ENCODE data around the gene ITGB3BP.

ITGB3BP gene

DNA sequence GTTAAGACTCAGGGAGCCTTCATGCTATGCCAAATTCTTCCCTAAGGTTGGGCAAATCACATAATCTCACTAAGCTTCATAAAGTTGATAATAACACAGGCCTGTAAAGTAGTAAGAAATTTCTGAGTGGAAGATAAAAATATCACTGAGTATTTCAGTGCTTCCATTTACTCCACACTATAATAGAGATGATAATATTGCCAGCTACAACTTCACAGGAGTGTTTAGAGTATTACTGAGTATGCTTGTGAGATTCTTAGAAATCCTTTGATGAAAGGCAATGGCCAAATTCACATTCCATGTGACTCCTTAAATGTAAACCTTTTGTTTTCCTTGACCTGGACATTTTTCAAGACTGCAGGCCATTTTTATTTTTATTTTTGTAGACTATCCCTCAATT, 10.4 kb downstream of the ITGB3BP start:
- Histone ChIP-seq H3K36me3 (ENCODE audit: control insufficient read depth, insufficient read depth, low read length) (peaks cover 8% of the 10 kb centered on the region), H3K27ac (ENCODE audit: insufficient read depth, low read length, poor library complexity, severe bottlenecking) (no peak overlapping the region), H3K9me3 (ENCODE audit: control insufficient read depth, low read length) (no peaks in the 10 kb centered on the region), H3K4me1 (ENCODE audit: control insufficient read depth, insufficient read depth, low read length, poor library complexity, severe bottlenecking) (no peaks in the 10 kb centered on the region), H3K4me3 (ENCODE audit: insufficient read depth, low read depth, low read length, poor library complexity, severe bottlenecking) (no peak overlapping the region), H3K27me3 (replicated peaks; ENCODE audit: control insufficient read depth, insufficient read depth, low read length, poor library complexity, severe bottlenecking) (no peaks in the 10 kb centered on the region)
- no peak for DNase-seq

DNA sequence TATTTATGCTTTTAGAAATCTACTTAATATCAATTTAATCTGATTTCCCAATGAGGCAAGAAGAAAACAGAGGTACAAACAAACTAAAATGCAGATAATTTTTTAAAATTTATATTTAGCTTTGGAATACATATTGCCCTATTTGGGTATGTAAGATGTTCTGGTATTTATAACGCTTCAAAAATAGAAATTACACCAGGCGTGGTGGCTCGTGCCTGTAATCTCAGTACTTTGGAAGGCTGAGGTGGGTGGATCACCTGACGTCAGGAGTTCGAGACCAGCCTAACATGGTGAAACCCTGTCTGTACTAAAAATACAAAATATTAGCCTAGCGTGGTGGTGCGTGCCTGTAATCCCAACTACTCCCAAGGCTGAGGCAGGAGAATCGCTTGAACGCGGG, 13.3 kb downstream of the ITGB3BP start:
- H3K27ac ChIP-seq (ENCODE audit: insufficient read depth, low read length, poor library complexity, severe bottlenecking) = no peak overlapping the region
- H3K27me3 ChIP-seq (replicated peaks; ENCODE audit: control insufficient read depth, insufficient read depth, low read length, poor library complexity, severe bottlenecking) = no peaks in the 10 kb centered on the region
- H3K9me3 ChIP-seq (ENCODE audit: control insufficient read depth, low read length) = no peaks in the 10 kb centered on the region
- DNase-seq = no peak
- H3K36me3 ChIP-seq (ENCODE audit: control insufficient read depth, insufficient read depth, low read length) = peaks cover 8% of the 10 kb centered on the region
- H3K4me1 ChIP-seq (ENCODE audit: control insufficient read depth, insufficient read depth, low read length, poor library complexity, severe bottlenecking) = no peaks in the 10 kb centered on the region
- no peak overlapping the region for H3K4me3 ChIP-seq (ENCODE audit: insufficient read depth, low read depth, low read length, poor library complexity, severe bottlenecking)

DNA sequence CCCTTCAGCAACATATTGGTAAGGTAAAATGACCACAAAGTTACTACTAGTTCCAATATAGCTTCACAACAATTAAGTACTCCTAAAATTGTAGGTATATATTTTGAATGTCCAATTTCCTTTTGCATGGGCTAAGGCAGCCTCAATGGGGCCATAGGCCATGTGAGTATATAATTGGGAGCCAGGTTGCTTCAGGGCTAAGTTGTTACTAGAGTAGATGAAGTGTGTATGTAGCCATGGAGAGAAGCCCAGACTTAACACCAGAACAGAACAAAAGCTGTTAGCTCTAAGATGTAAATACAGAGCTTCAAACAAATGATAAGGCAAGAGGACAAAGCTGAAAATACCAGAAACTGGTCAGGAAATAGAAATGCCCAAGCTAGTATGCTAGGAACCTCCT, 16.2 kb downstream of the ITGB3BP start:
- Histone ChIP-seq H3K36me3 (ENCODE audit: control insufficient read depth, insufficient read depth, low read length) (peaks cover 8% of the 10 kb centered on the region), H3K9me3 (ENCODE audit: control insufficient read depth, low read length) (no peaks in the 10 kb centered on the region), H3K27me3 (replicated peaks; ENCODE audit: control insufficient read depth, insufficient read depth, low read length, poor library complexity, severe bottlenecking) (no peaks in the 10 kb centered on the region), H3K4me3 (ENCODE audit: insufficient read depth, low read depth, low read length, poor library complexity, severe bottlenecking) (no peak overlapping the region), H3K27ac (ENCODE audit: insufficient read depth, low read length, poor library complexity, severe bottlenecking) (no peak overlapping the region), H3K4me1 (ENCODE audit: control insufficient read depth, insufficient read depth, low read length, poor library complexity, severe bottlenecking) (no peaks in the 10 kb centered on the region)
- DNase-seq = no peak

DNA sequence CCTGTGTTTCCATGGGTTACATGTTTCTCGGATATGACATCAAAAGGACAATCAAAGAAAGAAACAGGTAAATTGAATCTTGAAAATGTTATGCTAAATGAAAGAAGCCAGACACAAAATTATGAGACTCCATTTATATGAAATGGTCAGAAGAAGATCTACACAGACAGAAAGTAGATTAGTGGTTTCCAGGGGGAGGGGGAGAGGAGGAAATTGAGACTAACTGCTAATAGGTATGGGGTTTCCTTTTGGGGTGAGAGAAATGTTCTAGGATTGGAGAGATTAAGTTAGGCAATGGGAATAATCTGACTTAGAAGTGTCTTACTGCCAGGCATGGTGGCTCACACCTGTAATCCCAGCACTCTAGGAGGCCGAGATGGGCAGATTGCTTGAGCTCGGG, 21.8 kb downstream of the ITGB3BP start:
- H3K4me1 ChIP-seq (ENCODE audit: control insufficient read depth, insufficient read depth, low read length, poor library complexity, severe bottlenecking) = no peaks in the 10 kb centered on the region
- no peaks in the 10 kb centered on the region for H3K27me3 ChIP-seq (replicated peaks; ENCODE audit: control insufficient read depth, insufficient read depth, low read length, poor library complexity, severe bottlenecking)

DNA sequence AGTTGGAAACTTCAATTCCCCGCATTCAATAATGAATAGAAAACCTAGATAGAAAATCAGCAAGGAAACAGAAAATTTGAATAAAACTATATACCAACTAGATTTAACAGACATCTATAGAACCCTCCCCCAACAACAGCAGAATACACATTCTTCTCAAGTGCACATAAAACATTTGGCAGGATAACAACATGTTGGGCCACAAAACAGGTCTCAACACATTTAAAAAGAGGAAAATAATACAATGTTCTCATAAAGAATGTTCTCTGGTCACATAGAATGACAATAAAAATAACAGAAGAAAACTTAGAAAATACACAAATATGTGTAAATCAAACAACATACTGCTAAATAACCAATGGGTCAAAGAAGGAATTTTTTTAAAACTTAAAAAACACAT, 24.9 kb downstream of the ITGB3BP start:
- Histone ChIP-seq H3K27me3 (replicated peaks; ENCODE audit: control insufficient read depth, insufficient read depth, low read length, poor library complexity, severe bottlenecking) (no peaks in the 10 kb centered on the region), H3K4me1 (ENCODE audit: control insufficient read depth, insufficient read depth, low read length, poor library complexity, severe bottlenecking) (no peaks in the 10 kb centered on the region), H3K9me3 (ENCODE audit: control insufficient read depth, low read length) (no peaks in the 10 kb centered on the region), H3K4me3 (ENCODE audit: insufficient read depth, low read depth, low read length, poor library complexity, severe bottlenecking) (no peak overlapping the region), H3K36me3 (ENCODE audit: control insufficient read depth, insufficient read depth, low read length) (no peaks in the 10 kb centered on the region), H3K27ac (ENCODE audit: insufficient read depth, low read length, poor library complexity, severe bottlenecking) (no peak overlapping the region)
- DNase-seq = no peak

More for the DNA sequence above, 21.8 kb downstream of the ITGB3BP start:
- no peak overlapping the region for H3K4me3 ChIP-seq (ENCODE audit: insufficient read depth, low read depth, low read length, poor library complexity, severe bottlenecking)
- no peaks in the 10 kb centered on the region for H3K9me3 ChIP-seq (ENCODE audit: control insufficient read depth, low read length)
- no peaks in the 10 kb centered on the region for H3K36me3 ChIP-seq (ENCODE audit: control insufficient read depth, insufficient read depth, low read length)
- H3K27ac ChIP-seq (ENCODE audit: insufficient read depth, low read length, poor library complexity, severe bottlenecking) = no peak overlapping the region
- no peak for DNase-seq

DNA sequence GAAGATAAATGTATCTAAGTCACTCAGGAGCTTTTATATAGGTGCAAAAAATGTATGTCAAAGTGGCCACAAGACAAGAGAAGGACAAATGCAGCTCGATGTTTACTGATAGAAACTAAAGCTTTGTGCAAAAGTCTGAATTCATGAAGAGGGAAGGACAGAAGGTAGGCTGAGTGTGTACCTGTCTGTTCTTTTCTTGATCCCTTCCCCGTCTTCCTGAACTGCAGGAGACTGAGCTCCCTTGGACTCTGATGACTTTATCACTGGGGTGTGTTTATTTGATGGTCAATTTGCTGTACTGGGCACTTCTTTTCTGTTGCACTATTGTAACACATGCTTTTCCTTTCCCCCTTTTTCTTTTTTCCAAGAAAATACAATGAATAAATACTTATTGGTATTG, 25.4 kb downstream of the ITGB3BP start:
- no peak for DNase-seq
- Histone ChIP-seq H3K27me3 (replicated peaks; ENCODE audit: control insufficient read depth, insufficient read depth, low read length, poor library complexity, severe bottlenecking) (no peaks in the 10 kb centered on the region), H3K4me1 (ENCODE audit: control insufficient read depth, insufficient read depth, low read length, poor library complexity, severe bottlenecking) (no peaks in the 10 kb centered on the region)

DNA sequence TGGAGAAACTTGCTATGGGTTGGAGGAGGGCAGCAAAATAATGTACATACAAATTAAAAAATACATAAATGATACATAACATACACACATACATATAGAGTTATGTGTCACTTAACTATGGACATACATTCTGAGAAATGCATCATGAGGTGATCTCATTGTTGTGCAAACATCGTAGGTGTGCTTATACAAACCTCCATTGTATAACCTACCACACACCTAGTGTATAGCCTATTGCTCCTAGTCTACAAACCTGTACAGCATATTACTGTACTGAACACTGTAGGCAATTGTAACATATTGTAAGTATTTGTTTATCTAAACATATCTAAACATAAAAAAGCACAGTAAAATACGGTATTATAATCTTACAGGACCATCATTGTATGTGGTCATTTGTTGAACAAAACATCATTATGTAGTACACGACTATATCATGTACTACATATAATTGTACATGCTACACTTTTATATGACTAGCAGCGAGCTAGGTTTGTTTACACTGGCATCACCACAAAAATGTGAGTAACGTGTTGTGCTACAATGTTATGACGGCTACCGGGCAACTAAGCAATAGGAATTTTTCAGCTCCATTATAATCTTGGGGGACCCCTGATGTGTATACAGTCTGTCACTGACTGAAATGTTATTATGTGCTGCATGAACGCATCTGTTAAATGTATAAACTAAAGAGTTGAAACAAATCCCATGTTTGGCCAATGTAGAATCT, 35.5 kb downstream of the ITGB3BP start:
- DNase-seq = no peak
- H3K4me1 ChIP-seq (ENCODE audit: control insufficient read depth, insufficient read depth, low read length, poor library complexity, severe bottlenecking) = no peaks in the 10 kb centered on the region
- no peaks in the 10 kb centered on the region for H3K27me3 ChIP-seq (replicated peaks; ENCODE audit: control insufficient read depth, insufficient read depth, low read length, poor library complexity, severe bottlenecking)
- H3K9me3 ChIP-seq (ENCODE audit: control insufficient read depth, low read length) = no peaks in the 10 kb centered on the region
- H3K36me3 ChIP-seq (ENCODE audit: control insufficient read depth, insufficient read depth, low read length) = no peaks in the 10 kb centered on the region
- no peak overlapping the region for H3K27ac ChIP-seq (ENCODE audit: insufficient read depth, low read length, poor library complexity, severe bottlenecking)
- no peak overlapping the region for H3K4me3 ChIP-seq (ENCODE audit: insufficient read depth, low read depth, low read length, poor library complexity, severe bottlenecking)

More for the DNA sequence above, 25.4 kb downstream of the ITGB3BP start:
- H3K27ac ChIP-seq (ENCODE audit: insufficient read depth, low read length, poor library complexity, severe bottlenecking) = no peak overlapping the region
- H3K4me3 ChIP-seq (ENCODE audit: insufficient read depth, low read depth, low read length, poor library complexity, severe bottlenecking) = no peak overlapping the region
- H3K36me3 ChIP-seq (ENCODE audit: control insufficient read depth, insufficient read depth, low read length) = no peaks in the 10 kb centered on the region
- H3K9me3 ChIP-seq (ENCODE audit: control insufficient read depth, low read length) = no peaks in the 10 kb centered on the region

DNA sequence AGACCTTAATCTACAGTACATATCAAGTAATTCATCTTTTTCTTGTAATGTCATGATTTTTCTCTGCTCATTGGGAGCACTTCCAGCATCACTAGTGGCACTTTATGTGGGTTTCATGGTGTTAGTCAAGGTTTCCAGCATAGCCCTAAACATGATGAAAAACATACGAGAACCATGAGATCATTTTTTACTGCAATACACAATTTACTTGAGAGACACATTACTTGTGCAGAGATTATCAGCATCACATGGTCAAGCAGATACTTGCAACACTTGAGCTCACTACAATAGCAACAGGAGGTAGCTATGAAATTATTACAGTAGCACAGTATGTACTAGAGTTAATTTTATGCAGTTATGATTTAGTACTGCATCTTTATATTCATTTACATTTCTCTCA, 36.4 kb downstream of the ITGB3BP start:
- Histone ChIP-seq H3K4me1 (ENCODE audit: control insufficient read depth, insufficient read depth, low read length, poor library complexity, severe bottlenecking) (no peaks in the 10 kb centered on the region), H3K9me3 (ENCODE audit: control insufficient read depth, low read length) (no peaks in the 10 kb centered on the region), H3K36me3 (ENCODE audit: control insufficient read depth, insufficient read depth, low read length) (no peaks in the 10 kb centered on the region), H3K27me3 (replicated peaks; ENCODE audit: control insufficient read depth, insufficient read depth, low read length, poor library complexity, severe bottlenecking) (no peaks in the 10 kb centered on the region), H3K27ac (ENCODE audit: insufficient read depth, low read length, poor library complexity, severe bottlenecking) (no peak overlapping the region), H3K4me3 (ENCODE audit: insufficient read depth, low read depth, low read length, poor library complexity, severe bottlenecking) (no peak overlapping the region)
- no peak for DNase-seq

DNA sequence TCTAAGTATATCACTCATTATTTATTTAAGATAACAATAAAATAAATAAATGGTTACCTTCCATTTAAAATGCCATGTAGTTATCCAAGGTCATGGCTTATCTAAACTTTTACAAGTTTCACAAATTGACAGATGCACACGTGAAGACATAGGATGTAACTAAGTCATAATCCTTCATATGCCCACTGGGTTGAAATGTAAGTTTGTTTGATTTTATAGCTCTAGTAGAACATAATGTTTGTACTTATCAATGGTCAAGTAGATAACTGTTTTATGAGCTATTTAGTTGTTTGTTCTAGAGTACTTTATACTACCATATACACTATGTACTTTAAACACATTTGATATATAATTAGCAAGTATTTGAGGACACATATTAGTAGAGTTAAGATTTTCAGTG, 43.0 kb downstream of the ITGB3BP start:
- no peak overlapping the region for H3K27ac ChIP-seq (ENCODE audit: insufficient read depth, low read length, poor library complexity, severe bottlenecking)
- H3K4me3 ChIP-seq (ENCODE audit: insufficient read depth, low read depth, low read length, poor library complexity, severe bottlenecking) = no peak overlapping the region
- no peaks in the 10 kb centered on the region for H3K36me3 ChIP-seq (ENCODE audit: control insufficient read depth, insufficient read depth, low read length)
- no peak for DNase-seq
- H3K9me3 ChIP-seq (ENCODE audit: control insufficient read depth, low read length) = no peaks in the 10 kb centered on the region
- H3K4me1 ChIP-seq (ENCODE audit: control insufficient read depth, insufficient read depth, low read length, poor library complexity, severe bottlenecking) = no peaks in the 10 kb centered on the region
- no peaks in the 10 kb centered on the region for H3K27me3 ChIP-seq (replicated peaks; ENCODE audit: control insufficient read depth, insufficient read depth, low read length, poor library complexity, severe bottlenecking)

DNA sequence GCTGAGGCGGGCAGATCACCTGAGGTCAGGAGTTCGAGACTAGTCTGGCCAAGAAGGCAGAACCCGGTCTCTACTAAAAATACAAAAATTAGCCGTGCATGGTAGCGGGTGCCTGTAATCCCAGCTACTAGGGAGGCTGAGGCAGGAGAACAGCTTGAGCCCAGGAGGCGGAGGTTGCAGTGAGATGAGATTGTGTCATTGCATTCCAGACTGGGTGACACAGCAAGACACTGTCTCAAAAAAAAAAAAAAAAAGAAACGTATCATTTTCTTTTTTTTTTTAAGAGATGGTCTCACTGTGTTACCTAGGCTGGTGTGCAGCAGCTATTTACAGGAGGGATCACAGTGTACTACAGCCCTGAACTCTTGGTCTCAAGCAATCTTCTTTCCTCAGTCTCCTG, 47.3 kb downstream of the ITGB3BP start:
- H3K36me3 ChIP-seq (ENCODE audit: control insufficient read depth, insufficient read depth, low read length) = no peaks in the 10 kb centered on the region
- no peak for DNase-seq
- H3K27me3 ChIP-seq (replicated peaks; ENCODE audit: control insufficient read depth, insufficient read depth, low read length, poor library complexity, severe bottlenecking) = no peaks in the 10 kb centered on the region
- no peak overlapping the region for H3K27ac ChIP-seq (ENCODE audit: insufficient read depth, low read length, poor library complexity, severe bottlenecking)
- no peak overlapping the region for H3K4me3 ChIP-seq (ENCODE audit: insufficient read depth, low read depth, low read length, poor library complexity, severe bottlenecking)
- H3K4me1 ChIP-seq (ENCODE audit: control insufficient read depth, insufficient read depth, low read length, poor library complexity, severe bottlenecking) = no peaks in the 10 kb centered on the region
- H3K9me3 ChIP-seq (ENCODE audit: control insufficient read depth, low read length) = no peaks in the 10 kb centered on the region

Data from effector memory CD4-positive, alpha-beta T cell (primary cell).